T-helper 2 cell treated with Interferon-gamma antibody and Interleukin-4, amounts not matched to agents 5 μg/mL and 100 μg/mL, for 36 hours (primary cell): ENCODE results near the gene FHOD3.

Experiments used
- DNase-seq: peaks from one replicate; pipeline ENCODE4 v3.0.0; 2021; ENCODE audit warnings: low spot score
- H3K27ac Mint-ChIP-seq: one replicate; pipeline ENCODE4 v1.8.0; 2021; ENCODE audit warnings: mild to moderate bottlenecking, mixed read lengths
- H3K27me3 Mint-ChIP-seq: one replicate; pipeline ENCODE4 v1.8.0; 2021; ENCODE audit warnings: low read depth, mixed read lengths
- H3K36me3 Mint-ChIP-seq: one replicate; pipeline ENCODE4 v1.8.0; 2021; ENCODE audit warnings: low read depth, mixed read lengths
- H3K4me1 Mint-ChIP-seq: one replicate; pipeline ENCODE4 v1.8.0; 2021; ENCODE audit warnings: low read depth, mixed read lengths
- H3K4me3 Mint-ChIP-seq: one replicate; pipeline ENCODE4 v1.8.0; 2022; ENCODE audit warnings: mild to moderate bottlenecking, moderate library complexity, mixed read lengths
- H3K9me3 Mint-ChIP-seq: one replicate; pipeline ENCODE4 v1.8.0; 2021; ENCODE audit warnings: mixed read lengths

Gene FHOD3

DNA sequence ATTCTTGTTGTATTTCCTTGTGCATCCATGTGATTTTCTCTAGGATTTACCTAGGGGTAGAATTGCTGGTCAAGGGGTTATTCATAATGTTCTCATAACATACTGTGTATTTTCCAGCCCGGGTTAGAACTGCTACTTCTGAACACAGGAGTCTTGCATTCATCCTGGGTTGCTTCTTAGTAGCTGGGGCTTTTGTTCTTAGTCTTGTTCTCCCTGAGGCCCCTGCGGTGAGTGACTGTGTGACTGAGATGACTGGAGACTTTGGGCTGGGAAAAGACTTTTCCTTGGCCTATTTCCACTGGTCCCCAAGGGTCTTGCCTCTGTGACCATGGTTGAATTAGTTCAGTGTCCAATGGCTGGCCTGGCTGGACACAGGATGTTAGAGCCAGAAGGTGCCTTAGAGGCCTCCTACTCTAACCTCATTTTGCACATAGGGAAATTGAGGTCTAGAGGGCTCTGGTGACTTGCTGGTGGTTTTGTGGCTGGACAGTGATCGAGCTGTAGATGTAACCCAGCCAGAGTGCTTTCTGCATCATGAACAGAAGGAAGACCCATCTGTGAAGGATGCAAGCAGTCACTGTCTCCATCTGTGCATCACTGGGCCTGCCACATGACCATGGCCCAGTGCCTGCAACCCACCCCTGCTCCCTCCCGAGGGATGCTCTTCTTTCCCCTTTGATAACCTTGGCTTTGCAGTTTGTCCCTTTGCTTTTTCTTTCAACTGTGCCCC, 233.3 kb downstream of the FHOD3 start:
- Mint-ChIP-seq H3K4me3 (no peak overlapping the region), H3K27me3 (no peaks in the 10 kb centered on the region), H3K27ac (no peak overlapping the region), H3K36me3 (no peaks in the 10 kb centered on the region), H3K9me3 (no peaks in the 10 kb centered on the region), H3K4me1 (peaks cover 4% of the 10 kb centered on the region)
- DNase-seq: no peak

DNA sequence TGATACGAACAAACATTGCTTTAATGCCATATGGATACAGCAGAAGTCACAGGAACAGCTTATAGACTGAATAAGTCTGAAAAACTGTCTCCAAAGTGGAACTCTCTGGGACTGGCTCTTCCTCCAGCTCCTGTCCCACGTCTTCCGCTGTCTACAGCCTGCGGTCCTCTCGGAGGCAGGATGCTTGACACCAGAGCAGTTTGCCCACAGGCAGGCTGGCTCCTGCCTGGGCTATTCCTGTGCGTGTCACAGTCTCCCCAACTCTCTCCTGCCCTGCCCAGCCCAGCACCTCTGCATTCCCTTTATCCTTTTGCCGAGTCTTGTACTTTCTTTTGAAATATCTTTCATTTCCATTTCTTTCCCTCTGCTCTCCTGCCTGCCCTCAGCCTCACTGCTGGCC, 234.1 kb downstream of the FHOD3 start:
- Mint-ChIP-seq H3K36me3 (no peaks in the 10 kb centered on the region), H3K27ac (no peak overlapping the region), H3K9me3 (no peaks in the 10 kb centered on the region), H3K27me3 (no peaks in the 10 kb centered on the region), H3K4me3 (no peak overlapping the region), H3K4me1 (peaks cover 4% of the 10 kb centered on the region)
- no peak for DNase-seq

DNA sequence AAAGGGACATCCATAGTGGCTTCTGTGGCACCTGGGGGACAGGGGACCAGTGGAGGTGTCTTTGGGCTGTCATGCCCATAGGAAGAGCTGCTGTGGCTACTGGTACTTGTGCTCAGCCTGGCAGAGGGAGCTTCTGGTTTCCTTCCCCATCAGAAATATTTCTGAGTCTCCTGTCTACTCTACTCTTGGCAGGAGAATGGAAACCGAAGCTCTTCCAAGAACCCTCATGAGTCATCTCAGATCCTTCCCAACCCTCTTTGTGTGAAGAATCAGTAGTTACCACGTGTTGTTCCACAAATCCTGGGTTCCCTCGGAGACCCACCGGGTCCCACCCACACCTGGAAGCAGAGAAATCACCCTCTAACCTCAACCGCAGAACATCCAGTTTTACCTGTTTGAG, 234.9 kb downstream of the FHOD3 start:
- Mint-ChIP-seq H3K9me3 (no peaks in the 10 kb centered on the region), H3K4me3 (no peak overlapping the region), H3K27me3 (peaks cover under 1% of the 10 kb centered on the region), H3K27ac (no peak overlapping the region), H3K4me1 (peaks cover 4% of the 10 kb centered on the region), H3K36me3 (no peaks in the 10 kb centered on the region)
- no peak for DNase-seq

DNA sequence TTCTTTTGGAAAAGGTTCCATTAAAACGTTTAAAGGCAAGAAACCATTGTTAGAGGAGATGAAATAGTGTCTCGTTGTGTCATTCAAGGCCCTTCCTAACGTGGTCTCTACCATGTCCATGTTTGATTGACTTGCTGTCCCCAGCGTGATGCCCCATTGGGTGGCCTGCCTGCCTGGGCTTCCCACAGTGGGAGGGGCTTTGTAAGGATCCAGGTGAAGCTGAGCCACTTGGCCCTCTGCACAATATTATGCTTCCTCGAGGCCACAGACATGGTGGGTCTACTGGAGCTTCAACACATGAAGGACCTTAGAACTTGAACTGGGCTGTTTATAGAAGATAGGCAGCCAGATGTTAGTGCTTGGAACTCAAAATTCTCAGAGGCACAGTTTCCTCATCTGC, 235.3 kb downstream of the FHOD3 start:
- no peak overlapping the region for H3K27ac Mint-ChIP-seq
- H3K27me3 Mint-ChIP-seq: peaks cover 2% of the 10 kb centered on the region
- DNase-seq: no peak
- H3K4me1 Mint-ChIP-seq: peaks cover 4% of the 10 kb centered on the region
- H3K9me3 Mint-ChIP-seq: no peaks in the 10 kb centered on the region
- no peaks in the 10 kb centered on the region for H3K36me3 Mint-ChIP-seq
- no peak overlapping the region for H3K4me3 Mint-ChIP-seq

DNA sequence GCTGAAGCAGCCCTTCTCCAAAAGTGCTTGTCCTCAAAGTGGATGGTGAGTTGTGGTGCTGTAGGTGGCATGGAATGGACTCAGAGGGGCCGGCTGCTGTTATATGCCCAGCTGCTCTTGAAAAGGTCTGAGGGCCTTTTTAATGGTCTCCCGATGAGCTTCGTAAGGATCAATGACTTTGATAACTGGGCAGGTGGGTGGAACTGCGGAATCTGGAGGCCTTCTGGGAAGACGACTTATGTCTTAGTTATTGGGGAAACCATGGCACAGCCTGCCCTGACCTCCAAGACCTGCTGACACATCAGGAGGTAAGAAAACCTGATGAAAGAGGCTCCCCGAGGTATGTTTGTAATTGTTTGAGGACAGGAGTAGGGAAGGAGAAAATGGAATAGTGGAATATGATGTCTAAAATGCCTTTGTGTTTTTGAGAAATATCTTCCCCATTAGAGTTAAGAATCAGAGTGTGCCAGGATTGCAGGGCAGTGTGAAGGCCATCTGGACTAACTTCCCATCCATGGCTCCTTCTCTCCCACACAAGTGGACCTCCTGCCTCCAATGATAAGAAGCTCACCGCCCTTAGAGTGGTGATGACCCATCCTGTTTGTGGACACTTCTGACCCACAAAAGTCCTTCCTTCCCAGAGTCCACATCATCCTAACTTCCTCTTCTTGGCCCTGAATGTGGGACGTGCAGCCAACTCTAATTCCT, 236.1 kb downstream of the FHOD3 start:
- Mint-ChIP-seq H3K27ac (no peak overlapping the region), H3K4me1 (peaks cover 4% of the 10 kb centered on the region), H3K9me3 (no peaks in the 10 kb centered on the region), H3K27me3 (peaks cover 2% of the 10 kb centered on the region), H3K4me3 (peak overlapping the region; percentile 32), H3K36me3 (no peaks in the 10 kb centered on the region)
- DNase-seq: no peak

DNA sequence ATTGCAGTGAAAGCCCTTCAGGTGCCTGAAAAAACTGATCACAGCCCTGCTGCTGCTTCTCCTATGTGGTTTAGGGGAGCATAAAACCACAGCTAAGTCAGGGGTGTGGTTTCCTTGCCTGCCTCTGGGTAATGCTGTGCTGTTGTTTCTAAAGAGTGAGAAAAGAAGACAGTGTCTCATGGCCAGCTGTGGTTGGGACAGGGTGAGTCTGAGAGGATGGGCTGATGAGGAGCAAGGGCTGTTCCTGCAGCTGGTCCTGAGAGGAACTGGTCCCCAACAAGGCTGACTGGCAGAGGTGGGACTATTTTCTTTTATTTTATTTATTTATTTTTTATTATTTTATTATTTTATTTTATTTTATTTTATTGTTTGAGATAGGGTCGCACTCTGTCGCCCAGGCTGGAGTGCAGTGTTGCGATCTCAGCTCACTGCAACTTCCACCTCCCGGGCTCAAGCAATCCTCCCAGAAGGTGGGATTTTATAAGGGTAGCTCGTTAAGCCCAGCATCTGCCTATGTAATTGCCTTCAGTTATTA, 236.7 kb downstream of the FHOD3 start:
- H3K4me1 Mint-ChIP-seq: peaks cover 4% of the 10 kb centered on the region
- peak overlapping the region; percentile 32 for H3K4me3 Mint-ChIP-seq
- H3K36me3 Mint-ChIP-seq: no peaks in the 10 kb centered on the region
- no peaks in the 10 kb centered on the region for H3K9me3 Mint-ChIP-seq
- peaks cover 2% of the 10 kb centered on the region for H3K27me3 Mint-ChIP-seq
- DNase-seq: no peak
- H3K27ac Mint-ChIP-seq: no peak overlapping the region

DNA sequence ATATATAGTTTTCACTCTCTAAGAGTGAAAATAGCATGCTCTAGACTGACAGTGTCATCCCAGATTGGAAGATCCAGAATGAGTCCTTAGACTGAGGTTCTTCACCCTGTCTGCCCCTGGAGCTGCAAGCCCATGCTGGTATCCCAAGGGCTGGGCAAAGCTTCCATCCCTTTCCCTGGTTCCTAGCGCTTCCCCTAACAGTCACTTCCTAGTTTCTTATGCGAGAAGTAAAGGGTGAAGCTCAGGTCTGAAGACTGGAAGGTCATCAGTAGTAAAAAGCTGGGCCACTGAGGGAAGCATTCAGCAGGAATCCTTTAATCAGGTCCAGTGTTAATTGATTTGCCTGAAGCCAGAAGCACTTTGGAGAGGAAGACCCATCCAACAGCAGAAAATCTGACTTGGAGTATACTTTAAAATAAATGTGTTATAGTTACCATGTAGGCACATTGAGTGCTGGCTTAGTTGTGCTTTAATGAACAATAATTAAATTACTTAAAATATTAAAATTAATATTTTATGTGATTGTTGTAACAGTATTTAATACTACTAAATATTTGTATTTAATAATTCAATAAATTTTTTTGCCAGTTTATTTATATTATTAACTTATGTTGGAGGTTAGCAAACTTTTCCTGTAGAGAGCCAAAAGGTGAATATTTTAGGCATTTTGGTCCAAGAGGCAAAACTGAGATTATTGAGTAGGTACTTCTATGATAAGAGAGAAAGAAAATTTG, 237.9 kb downstream of the FHOD3 start:
- no peak overlapping the region for H3K4me3 Mint-ChIP-seq
- no peaks in the 10 kb centered on the region for H3K36me3 Mint-ChIP-seq
- no peak overlapping the region for H3K27ac Mint-ChIP-seq
- H3K9me3 Mint-ChIP-seq: no peaks in the 10 kb centered on the region
- peaks cover 2% of the 10 kb centered on the region for H3K27me3 Mint-ChIP-seq
- H3K4me1 Mint-ChIP-seq: peaks cover 4% of the 10 kb centered on the region
- no peak for DNase-seq

DNA sequence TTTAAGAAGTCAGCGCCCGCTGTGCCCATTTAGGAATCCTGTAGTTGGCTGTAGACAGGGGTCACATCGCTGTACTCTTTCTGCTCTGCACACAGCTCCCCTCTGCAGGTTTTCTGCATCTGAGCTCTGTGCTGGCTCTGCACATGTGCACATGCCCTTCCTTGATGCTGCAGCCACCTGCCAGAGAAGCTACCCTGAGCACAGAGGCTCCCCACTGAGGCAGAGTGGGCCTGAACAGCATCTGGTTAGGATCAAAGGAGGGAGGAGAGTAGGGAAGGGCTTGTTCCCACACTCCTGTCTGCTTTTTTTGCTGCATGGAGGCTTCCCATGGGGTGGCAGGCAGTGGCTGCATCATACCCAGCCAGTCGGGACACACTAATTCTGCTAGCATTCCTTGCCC, 238.9 kb downstream of the FHOD3 start:
- H3K9me3 Mint-ChIP-seq: no peaks in the 10 kb centered on the region
- DNase-seq: no peak
- no peak overlapping the region for H3K27ac Mint-ChIP-seq
- peaks cover 4% of the 10 kb centered on the region for H3K4me1 Mint-ChIP-seq
- no peaks in the 10 kb centered on the region for H3K36me3 Mint-ChIP-seq
- H3K4me3 Mint-ChIP-seq: no peak overlapping the region
- peaks cover 2% of the 10 kb centered on the region for H3K27me3 Mint-ChIP-seq

DNA sequence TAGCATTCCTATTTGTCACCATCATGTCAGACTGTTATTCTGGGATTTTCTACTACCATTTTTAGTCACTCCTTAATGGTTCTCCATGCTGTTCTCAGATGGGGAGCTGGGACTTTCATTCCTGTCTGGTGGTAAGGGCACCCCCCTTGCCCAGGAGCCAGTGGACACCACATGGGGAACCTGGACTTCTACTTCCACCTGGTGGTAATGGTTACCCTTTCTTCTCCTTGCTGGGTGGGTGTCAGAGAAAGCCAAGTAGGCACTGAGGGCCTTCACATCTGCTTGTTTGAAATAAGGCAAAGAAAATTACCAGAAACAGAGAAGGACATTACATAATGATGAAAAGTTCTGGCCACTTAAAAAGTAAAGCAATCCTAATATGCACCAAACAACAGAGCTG, 239.8 kb downstream of the FHOD3 start:
- Mint-ChIP-seq H3K27me3 (peaks cover 2% of the 10 kb centered on the region), H3K9me3 (no peaks in the 10 kb centered on the region), H3K36me3 (no peaks in the 10 kb centered on the region), H3K4me1 (peaks cover 4% of the 10 kb centered on the region), H3K4me3 (no peak overlapping the region), H3K27ac (no peak overlapping the region)
- no peak for DNase-seq

DNA sequence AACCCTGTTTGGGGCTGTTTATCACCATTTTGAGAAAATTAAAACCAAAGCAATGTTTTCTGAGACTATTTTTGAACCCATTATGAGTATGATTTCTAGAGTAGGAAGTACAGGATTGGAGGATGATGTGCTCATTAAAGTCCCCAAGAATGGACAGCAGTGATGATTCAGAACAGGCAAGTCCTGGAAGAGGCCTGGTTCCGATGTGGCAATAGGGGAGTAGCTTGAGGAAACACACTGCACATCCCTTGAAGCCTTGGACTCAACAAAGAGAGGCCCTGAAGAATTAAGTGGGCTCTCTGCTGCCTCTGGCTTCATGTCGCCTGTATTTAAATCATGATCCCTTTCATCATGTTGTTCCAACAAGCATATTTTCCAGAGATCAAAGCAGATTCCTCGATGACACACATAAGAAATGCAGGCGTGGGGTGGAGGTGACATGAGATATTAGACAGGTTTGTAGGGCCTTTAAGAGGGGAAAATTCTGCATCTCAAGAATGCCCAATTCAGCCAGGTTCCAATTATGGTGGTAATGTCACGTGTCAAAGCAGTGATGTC, 242.2 kb downstream of the FHOD3 start:
- H3K4me1 Mint-ChIP-seq: no peaks in the 10 kb centered on the region
- no peak for DNase-seq
- H3K4me3 Mint-ChIP-seq: no peak overlapping the region
- H3K27ac Mint-ChIP-seq: no peak overlapping the region
- H3K9me3 Mint-ChIP-seq: no peaks in the 10 kb centered on the region
- peaks cover 2% of the 10 kb centered on the region for H3K27me3 Mint-ChIP-seq
- no peaks in the 10 kb centered on the region for H3K36me3 Mint-ChIP-seq

DNA sequence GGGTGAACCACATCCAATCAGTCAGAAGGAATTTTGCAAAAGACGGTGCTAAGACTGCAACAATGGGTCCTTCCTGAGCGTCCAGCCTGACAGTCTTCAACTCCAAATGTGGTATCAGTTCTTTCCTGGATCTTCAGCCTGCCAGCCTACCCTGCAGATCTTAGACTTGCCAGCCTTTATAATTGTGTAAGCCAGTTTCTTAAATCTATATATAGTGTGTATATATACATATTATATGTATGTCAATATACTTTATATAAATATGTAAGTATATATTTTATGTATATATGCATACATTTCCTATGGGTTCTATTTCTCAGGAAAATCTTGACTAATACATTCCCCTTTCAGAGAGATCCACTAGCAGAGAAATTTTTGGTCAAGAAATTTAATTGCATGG, 245.5 kb downstream of the FHOD3 start:
- Mint-ChIP-seq H3K27ac (no peak overlapping the region), H3K9me3 (no peaks in the 10 kb centered on the region)
- no peak for DNase-seq

DNA sequence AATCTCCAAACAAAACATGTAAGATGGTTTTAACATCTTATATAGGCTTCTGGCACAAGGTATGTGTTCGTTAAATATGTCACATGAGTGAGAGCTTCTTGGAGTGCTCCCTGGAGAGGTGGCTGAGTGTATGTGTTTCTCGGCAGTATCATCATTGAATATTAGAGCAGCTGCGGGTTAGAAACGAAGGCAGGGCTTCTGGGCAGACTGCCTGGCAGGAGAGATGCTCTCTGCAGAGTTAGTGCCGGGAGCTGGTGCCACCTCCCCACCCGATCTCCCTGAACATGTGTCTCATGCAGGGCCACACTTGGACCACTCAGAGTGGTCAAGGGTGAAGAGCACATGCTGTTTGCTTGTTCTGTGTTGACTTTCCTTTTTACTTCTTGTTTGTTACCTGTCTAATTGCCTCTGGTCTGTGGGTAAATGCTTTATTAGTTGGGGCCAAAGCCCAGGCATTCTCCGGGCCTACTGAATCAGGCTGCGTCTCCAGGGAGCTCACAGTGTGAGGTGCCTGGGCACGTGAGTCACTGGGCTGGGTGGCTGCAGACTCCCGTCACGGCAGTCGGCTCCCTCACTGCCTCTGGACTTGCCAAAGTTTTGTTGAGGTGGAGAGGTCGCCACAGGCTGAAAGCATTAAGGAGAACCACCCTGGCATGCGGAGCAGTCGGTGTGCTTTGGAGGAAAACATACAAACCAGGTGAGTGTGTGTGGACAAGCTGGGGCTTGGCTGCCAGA, 246.6 kb downstream of the FHOD3 start:
- DNase-seq: no peak

More for the DNA sequence above, 245.5 kb downstream of the FHOD3 start:
- Mint-ChIP-seq H3K27me3 (no peaks in the 10 kb centered on the region), H3K4me1 (no peaks in the 10 kb centered on the region), H3K4me3 (no peak overlapping the region), H3K36me3 (no peaks in the 10 kb centered on the region)

DNA sequence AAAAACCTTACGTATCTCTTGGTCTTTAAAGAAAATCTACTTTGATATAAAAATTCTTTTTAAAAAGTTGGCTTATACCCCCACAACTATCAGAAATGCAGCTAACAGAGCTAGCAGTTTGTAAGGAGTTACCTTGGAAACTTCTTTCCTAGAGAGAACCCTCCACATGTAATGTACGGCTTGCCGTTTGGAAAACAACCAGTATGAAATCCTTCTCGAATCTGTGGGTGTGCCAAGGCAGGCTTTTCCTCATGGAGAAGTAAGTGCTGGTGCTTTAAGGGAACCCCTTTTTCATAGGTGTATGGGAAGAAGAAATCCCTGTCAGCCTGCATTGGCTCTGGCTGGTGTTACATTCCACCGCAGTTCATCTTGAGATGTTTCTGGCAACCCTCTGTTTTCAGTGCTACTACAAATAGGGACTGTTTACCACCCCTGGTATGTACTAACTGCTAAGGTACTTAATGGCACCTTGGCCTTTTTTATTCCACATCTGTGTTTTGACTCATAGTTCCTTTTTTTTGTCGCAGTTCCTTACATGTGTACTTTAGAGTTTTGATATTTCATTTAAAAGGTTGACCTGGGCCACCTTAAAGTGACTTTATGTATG, 248.4 kb downstream of the FHOD3 start:
- H3K36me3 Mint-ChIP-seq: no peaks in the 10 kb centered on the region
- no peak overlapping the region for H3K27ac Mint-ChIP-seq
- H3K4me1 Mint-ChIP-seq: no peaks in the 10 kb centered on the region
- no peaks in the 10 kb centered on the region for H3K27me3 Mint-ChIP-seq
- DNase-seq: no peak
- no peaks in the 10 kb centered on the region for H3K9me3 Mint-ChIP-seq
- no peak overlapping the region for H3K4me3 Mint-ChIP-seq

More for the DNA sequence above, 246.6 kb downstream of the FHOD3 start:
- no peaks in the 10 kb centered on the region for H3K9me3 Mint-ChIP-seq
- no peaks in the 10 kb centered on the region for H3K27me3 Mint-ChIP-seq
- H3K4me1 Mint-ChIP-seq: no peaks in the 10 kb centered on the region
- H3K4me3 Mint-ChIP-seq: no peak overlapping the region
- H3K36me3 Mint-ChIP-seq: no peaks in the 10 kb centered on the region
- H3K27ac Mint-ChIP-seq: no peak overlapping the region
